ENCODE results near the gene SAMD8. TPM values are rescaled to one million over a fixed set of nuclear protein-coding genes. Genes with fewer than 3 reads are reported as not detected.

SAMD8 gene
- total RNA-seq, 1 experiment from 2014 or later = 23.6 TPM

DNA sequence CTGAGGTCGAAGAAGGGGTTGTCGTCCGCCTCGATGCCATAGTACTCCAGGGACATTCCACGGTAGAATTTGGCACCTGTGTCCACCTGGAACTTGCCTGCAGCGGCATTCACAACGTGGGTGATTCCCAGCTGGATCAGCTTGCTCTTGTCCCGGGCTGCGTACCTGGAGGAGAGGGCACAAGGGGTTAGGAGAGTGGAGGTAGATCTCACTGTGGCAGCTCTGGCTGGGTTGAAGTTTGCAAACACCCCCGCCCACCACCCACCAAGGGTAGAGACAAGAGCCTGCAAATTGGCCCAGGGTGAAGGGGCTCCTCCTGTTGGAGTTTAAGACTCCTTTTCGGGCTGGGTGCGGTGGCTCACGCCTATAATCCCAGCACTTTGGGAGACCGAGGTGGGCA, 15.8 kb upstream of the SAMD8 start:
- H3K27ac ChIP-seq (ENCODE audit: low read depth, low read length) = no peak overlapping the region
- no peak overlapping the region for H3K4me3 ChIP-seq (replicated peaks in 1 of 2; ENCODE audit: low read depth in 1 of 2, low read length in 2 of 2)
- no peaks in the 10 kb centered on the region for H4K20me1 ChIP-seq (ENCODE audit: insufficient read depth)
- no peak overlapping the region for H2AFZ ChIP-seq (ENCODE audit: low read depth, low read length, poor library complexity, severe bottlenecking)
- no peak overlapping the region for H3K9ac ChIP-seq (ENCODE audit: low read length)
- no peaks in the 10 kb centered on the region for H3K9me2 ChIP-seq (ENCODE audit: insufficient read depth)
- BruUV-seq (replicated peaks) = no TSS peak
- no peaks in the 10 kb centered on the region for H3K79me2 ChIP-seq (ENCODE audit: insufficient read depth, low read length)
- no peak for DNase-seq (ENCODE audit: low read depth, low spot score)
- RAD21 ChIA-PET (ENCODE audit: low non-redundant PET in 1 of 2, low total read pairs in 2 of 2, uncharacterized antibody in 2 of 2, unreplicated experiment in 2 of 2) = no interaction called here
- intact Hi-C loops (cut with micrococcal nuclease) = loop anchor here (10.0 kb wide), 1 partner anchor 681 kb away; no protein-coding TSS in a partner anchor
- no peaks in the 10 kb centered on the region for H3K27me3 ChIP-seq (ENCODE audit: insufficient read depth, low read length)
- no peak overlapping the region for H3K4me2 ChIP-seq (ENCODE audit: low read length)
- no peak for TF ChIP-seq RAD21 (IDR thresholded peaks at IDR 0.05; ENCODE audit: low read depth)
- TF ChIP-seq ELF1 (IDR thresholded peaks at IDR 0.05; ENCODE audit: borderline replicate concordance, low read depth) = no peak
- TF ChIP-seq, protein P1, sequence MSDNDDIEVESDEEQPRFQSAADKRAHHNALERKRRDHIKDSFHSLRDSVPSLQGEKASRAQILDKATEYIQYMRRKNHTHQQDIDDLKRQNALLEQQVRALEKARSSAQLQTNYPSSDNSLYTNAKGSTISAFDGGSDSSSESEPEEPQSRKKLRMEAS (IDR thresholded peaks at IDR 0.05) = no peak
- TF ChIP-seq, protein P2, sequence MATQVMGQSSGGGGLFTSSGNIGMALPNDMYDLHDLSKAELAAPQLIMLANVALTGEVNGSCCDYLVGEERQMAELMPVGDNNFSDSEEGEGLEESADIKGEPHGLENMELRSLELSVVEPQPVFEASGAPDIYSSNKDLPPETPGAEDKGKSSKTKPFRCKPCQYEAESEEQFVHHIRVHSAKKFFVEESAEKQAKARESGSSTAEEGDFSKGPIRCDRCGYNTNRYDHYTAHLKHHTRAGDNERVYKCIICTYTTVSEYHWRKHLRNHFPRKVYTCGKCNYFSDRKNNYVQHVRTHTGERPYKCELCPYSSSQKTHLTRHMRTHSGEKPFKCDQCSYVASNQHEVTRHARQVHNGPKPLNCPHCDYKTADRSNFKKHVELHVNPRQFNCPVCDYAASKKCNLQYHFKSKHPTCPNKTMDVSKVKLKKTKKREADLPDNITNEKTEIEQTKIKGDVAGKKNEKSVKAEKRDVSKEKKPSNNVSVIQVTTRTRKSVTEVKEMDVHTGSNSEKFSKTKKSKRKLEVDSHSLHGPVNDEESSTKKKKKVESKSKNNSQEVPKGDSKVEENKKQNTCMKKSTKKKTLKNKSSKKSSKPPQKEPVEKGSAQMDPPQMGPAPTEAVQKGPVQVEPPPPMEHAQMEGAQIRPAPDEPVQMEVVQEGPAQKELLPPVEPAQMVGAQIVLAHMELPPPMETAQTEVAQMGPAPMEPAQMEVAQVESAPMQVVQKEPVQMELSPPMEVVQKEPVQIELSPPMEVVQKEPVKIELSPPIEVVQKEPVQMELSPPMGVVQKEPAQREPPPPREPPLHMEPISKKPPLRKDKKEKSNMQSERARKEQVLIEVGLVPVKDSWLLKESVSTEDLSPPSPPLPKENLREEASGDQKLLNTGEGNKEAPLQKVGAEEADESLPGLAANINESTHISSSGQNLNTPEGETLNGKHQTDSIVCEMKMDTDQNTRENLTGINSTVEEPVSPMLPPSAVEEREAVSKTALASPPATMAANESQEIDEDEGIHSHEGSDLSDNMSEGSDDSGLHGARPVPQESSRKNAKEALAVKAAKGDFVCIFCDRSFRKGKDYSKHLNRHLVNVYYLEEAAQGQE (IDR thresholded peaks at IDR 0.05; ENCODE audit: low read depth) = no peak
- TF ChIP-seq POLR2A (IDR thresholded peaks at IDR 0.05; ENCODE audit: borderline replicate concordance, extremely low read depth, insufficient read depth, insufficient read length) = no peak
- TF ChIP-seq ZNF274 (IDR thresholded peaks at IDR 0.05; ENCODE audit: low read depth, low read length) = no peak
- TF ChIP-seq EZH2 (IDR thresholded peaks at IDR 0.05) = no peak
- TF ChIP-seq FOSL1 (IDR thresholded peaks at IDR 0.05; ENCODE audit: low read depth) = no peak
- TF ChIP-seq POLR2AphosphoS5 (IDR thresholded peaks at IDR 0.05; ENCODE audit: low read depth, low read length) = no peak
- TF ChIP-seq, protein P3, sequence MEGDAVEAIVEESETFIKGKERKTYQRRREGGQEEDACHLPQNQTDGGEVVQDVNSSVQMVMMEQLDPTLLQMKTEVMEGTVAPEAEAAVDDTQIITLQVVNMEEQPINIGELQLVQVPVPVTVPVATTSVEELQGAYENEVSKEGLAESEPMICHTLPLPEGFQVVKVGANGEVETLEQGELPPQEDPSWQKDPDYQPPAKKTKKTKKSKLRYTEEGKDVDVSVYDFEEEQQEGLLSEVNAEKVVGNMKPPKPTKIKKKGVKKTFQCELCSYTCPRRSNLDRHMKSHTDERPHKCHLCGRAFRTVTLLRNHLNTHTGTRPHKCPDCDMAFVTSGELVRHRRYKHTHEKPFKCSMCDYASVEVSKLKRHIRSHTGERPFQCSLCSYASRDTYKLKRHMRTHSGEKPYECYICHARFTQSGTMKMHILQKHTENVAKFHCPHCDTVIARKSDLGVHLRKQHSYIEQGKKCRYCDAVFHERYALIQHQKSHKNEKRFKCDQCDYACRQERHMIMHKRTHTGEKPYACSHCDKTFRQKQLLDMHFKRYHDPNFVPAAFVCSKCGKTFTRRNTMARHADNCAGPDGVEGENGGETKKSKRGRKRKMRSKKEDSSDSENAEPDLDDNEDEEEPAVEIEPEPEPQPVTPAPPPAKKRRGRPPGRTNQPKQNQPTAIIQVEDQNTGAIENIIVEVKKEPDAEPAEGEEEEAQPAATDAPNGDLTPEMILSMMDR (IDR thresholded peaks at IDR 0.05 in 2 of 3, conservative IDR thresholded peaks at IDR 0.05 in 1 of 3; ENCODE audit: borderline replicate concordance in 1 of 3, insufficient read depth in 1 of 3, low read depth in 2 of 3, low read length in 2 of 3) = no peak
- TF ChIP-seq, protein P4, sequence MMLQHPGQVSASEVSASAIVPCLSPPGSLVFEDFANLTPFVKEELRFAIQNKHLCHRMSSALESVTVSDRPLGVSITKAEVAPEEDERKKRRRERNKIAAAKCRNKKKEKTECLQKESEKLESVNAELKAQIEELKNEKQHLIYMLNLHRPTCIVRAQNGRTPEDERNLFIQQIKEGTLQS (IDR thresholded peaks at IDR 0.05) = no peak
- TF ChIP-seq, protein P5, sequence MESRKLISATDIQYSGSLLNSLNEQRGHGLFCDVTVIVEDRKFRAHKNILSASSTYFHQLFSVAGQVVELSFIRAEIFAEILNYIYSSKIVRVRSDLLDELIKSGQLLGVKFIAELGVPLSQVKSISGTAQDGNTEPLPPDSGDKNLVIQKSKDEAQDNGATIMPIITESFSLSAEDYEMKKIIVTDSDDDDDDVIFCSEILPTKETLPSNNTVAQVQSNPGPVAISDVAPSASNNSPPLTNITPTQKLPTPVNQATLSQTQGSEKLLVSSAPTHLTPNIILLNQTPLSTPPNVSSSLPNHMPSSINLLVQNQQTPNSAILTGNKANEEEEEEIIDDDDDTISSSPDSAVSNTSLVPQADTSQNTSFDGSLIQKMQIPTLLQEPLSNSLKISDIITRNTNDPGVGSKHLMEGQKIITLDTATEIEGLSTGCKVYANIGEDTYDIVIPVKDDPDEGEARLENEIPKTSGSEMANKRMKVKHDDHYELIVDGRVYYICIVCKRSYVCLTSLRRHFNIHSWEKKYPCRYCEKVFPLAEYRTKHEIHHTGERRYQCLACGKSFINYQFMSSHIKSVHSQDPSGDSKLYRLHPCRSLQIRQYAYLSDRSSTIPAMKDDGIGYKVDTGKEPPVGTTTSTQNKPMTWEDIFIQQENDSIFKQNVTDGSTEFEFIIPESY (IDR thresholded peaks at IDR 0.05; ENCODE audit: extremely low read depth, insufficient replicate concordance, low read length) = no peak
- no peak for TF ChIP-seq EZH2phosphoT487 (IDR thresholded peaks at IDR 0.05; ENCODE audit: borderline replicate concordance)
- TF ChIP-seq SRF (IDR thresholded peaks at IDR 0.05; ENCODE audit: low read depth) = no peak
- no peak for TF ChIP-seq JUND (IDR thresholded peaks at IDR 0.05)
- POLR2A ChIA-PET = no interaction called here
- H3K9me3 ChIP-seq (ENCODE audit: control insufficient read depth in 1 of 2, insufficient read depth in 1 of 2, low read depth in 1 of 2, low read length in 2 of 2) = no peaks in the 10 kb centered on the region
- no peak for ATAC-seq
- no peaks in the 10 kb centered on the region for H3K36me3 ChIP-seq (ENCODE audit: control insufficient read depth in 1 of 2, insufficient read depth in 2 of 2, low read length in 2 of 2)
- CTCF ChIA-PET = no interaction called here
- H3K4me1 ChIP-seq (ENCODE audit: control insufficient read depth in 1 of 2, insufficient read depth in 2 of 2, low read length in 2 of 2) = no peaks in the 10 kb centered on the region

Measured in HCT116 (cell line).